CD4-positive, alpha-beta T cell treated with Interleukin-12 subunit alpha and Interleukin-12 subunit beta, for 1 hour (primary cell): ENCODE data around the gene IL6ST.
"Not testable (repeated sequence)": the region's sequence is repeated elsewhere in the genome, so short reads cannot be mapped to it uniquely, and the experiment has no call there.

Experiments
- DNase-seq: peaks from one replicate; pipeline ENCODE4 v3.0.0-alpha.2; 2020

IL6ST gene

GRCh38 chr5:56003679-56004078 is 8.9 kb upstream of the IL6ST start:
- no peak for DNase-seq

- no peak for DNase-seq
These were observed 8.4 kb upstream of the IL6ST start for GRCh38 chr5:56003179-56003578.

GRCh38 chr5:56002303-56002702 is 7.5 kb upstream of the IL6ST start:
- DNase-seq = no peak

GRCh38 chr5:56000221-56000620 is 5.5 kb upstream of the IL6ST start:
- DNase-seq = not testable (repeated sequence)

GRCh38 chr5:55998966-55999365 is 4.2 kb upstream of the IL6ST start:
- DNase-seq = no peak

- no peak for DNase-seq
These were observed 3.1 kb upstream of the IL6ST start for GRCh38 chr5:55997742-55998351.

- DNase-seq = peak; percentile 95
These were observed 493 bp upstream of the IL6ST start for GRCh38 chr5:55994998-55995914.

- peak; percentile 45 for DNase-seq
These were observed 850 bp downstream of the IL6ST start for GRCh38 chr5:55993731-55994494.

- peak; percentile 21 for DNase-seq
These were observed 1.8 kb downstream of the IL6ST start for GRCh38 chr5:55993013-55993412.

- DNase-seq = peak; percentile 28
These were observed 2.8 kb downstream of the IL6ST start for GRCh38 chr5:55991768-55992486.

- not testable (repeated sequence) for DNase-seq
These were observed 3.9 kb downstream of the IL6ST start for GRCh38 chr5:55990895-55991294.

- DNase-seq = no peak
These were observed 4.9 kb downstream of the IL6ST start for GRCh38 chr5:55989860-55990259.

- no peak for DNase-seq
These were observed 5.7 kb downstream of the IL6ST start for GRCh38 chr5:55988979-55989638.

- not testable (repeated sequence) for DNase-seq
These were observed 6.3 kb downstream of the IL6ST start for GRCh38 chr5:55988428-55988827.

- DNase-seq = no peak
These were observed 7.8 kb downstream of the IL6ST start for GRCh38 chr5:55986931-55987330.

- DNase-seq = no peak
These were observed 9.6 kb downstream of the IL6ST start for GRCh38 chr5:55985181-55985580.

GRCh38 chr5:55983986-55984385 is 10.8 kb downstream of the IL6ST start:
- no peak for DNase-seq

- DNase-seq = peak; percentile 23
These were observed 11.8 kb downstream of the IL6ST start for GRCh38 chr5:55982957-55983381.

- no peak for DNase-seq
These were observed 21.5 kb downstream of the IL6ST start for GRCh38 chr5:55973296-55973695.

- no peak for DNase-seq
These were observed 24.8 kb downstream of the IL6ST start for GRCh38 chr5:55969956-55970355.

GRCh38 chr5:55966284-55966683 is 28.5 kb downstream of the IL6ST start:
- no peak for DNase-seq

GRCh38 chr5:55965525-55965924 is 29.2 kb downstream of the IL6ST start:
- DNase-seq = no peak
